Right lung (tissue), 10 donors: Measurements from ENCODE around the gene U2AF1L4. TPM values are rescaled to one million over a fixed set of nuclear protein-coding genes. Genes with fewer than 3 reads are reported as not detected.

Experiments used
- DNase-seq, 2 donors: peaks; one replicate each; pipeline ENCODE4 v3.0.0-alpha.2; 2013
- long read RNA-seq, 8 donors: transcript quantifications; one replicate each; lab custom pipeline, GENCODE V29; 2026
- polyA plus RNA-seq, 5 donors: library from polyadenylated mRNA; unstranded; fragments of 120-200 nt; gene quantifications; one replicate each; pipeline versions ENCODE4 v1.2.1 to v1.2.3, GENCODE V29; 2013; ENCODE audit warnings: inconsistent platforms in 1 of 5, low replicate concordance in 1 of 5; ENCODE audit not compliant: insufficient read length in 5 of 5, insufficient read depth in 1 of 5

U2AF1L4 gene, protein sequence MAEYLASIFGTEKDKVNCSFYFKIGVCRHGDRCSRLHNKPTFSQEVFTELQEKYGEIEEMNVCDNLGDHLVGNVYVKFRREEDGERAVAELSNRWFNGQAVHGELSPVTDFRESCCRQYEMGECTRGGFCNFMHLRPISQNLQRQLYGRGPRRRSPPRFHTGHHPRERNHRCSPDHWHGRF
- polyA plus RNA-seq, result 10 to 100 TPM; 15.1 to 21.7 (median 16.6) TPM
- long read RNA-seq, donor 1, partial matches to known transcripts, result 0 of 2 reads
- long read RNA-seq, donor 1, other reads (novel, unspliced or antisense), result 0 of 2 reads
- long read RNA-seq, donor 2, partial matches to known transcripts, result 0 of 1 reads
- long read RNA-seq, donor 2, other reads (novel, unspliced or antisense), result 0 of 1 reads
- long read RNA-seq, donor 3, partial matches to known transcripts, result 0 of 4 reads
- long read RNA-seq, donor 3, other reads (novel, unspliced or antisense), result 0 of 4 reads
- long read RNA-seq, donor 4, partial matches to known transcripts, result 0 of 1 reads
- long read RNA-seq, donor 4, other reads (novel, unspliced or antisense), result 0 of 1 reads
- long read RNA-seq, donor 5, partial matches to known transcripts, result 0 of 5 reads
- long read RNA-seq, donor 5, other reads (novel, unspliced or antisense), result 0 of 5 reads
- long read RNA-seq, donor 6, partial matches to known transcripts, result 0 of 1 reads
- long read RNA-seq, donor 6, other reads (novel, unspliced or antisense), result 0 of 1 reads
- long read RNA-seq, donor 7, partial matches to known transcripts, result 0 of 1 reads
- long read RNA-seq, donor 7, other reads (novel, unspliced or antisense), result 0 of 1 reads
- long read RNA-seq, donor 8, partial matches to known transcripts, result 0 of 2 reads
- long read RNA-seq, donor 8, other reads (novel, unspliced or antisense), result 0 of 2 reads

GRCh38 chr19:35745328-35746086 lies at the start of gene U2AF1L4, which contains the start of gene PSENEN:
Gene U2AF1L4 (minus strand): TSS chr19:35745418. CDS start chr19:35745391, 27 bp downstream.
Gene PSENEN (plus strand): TSS chr19:35745651. CDS start chr19:35745931, 280 bp downstream.
- peak; percentile 99 to 100 for DNase-seq

DNA sequence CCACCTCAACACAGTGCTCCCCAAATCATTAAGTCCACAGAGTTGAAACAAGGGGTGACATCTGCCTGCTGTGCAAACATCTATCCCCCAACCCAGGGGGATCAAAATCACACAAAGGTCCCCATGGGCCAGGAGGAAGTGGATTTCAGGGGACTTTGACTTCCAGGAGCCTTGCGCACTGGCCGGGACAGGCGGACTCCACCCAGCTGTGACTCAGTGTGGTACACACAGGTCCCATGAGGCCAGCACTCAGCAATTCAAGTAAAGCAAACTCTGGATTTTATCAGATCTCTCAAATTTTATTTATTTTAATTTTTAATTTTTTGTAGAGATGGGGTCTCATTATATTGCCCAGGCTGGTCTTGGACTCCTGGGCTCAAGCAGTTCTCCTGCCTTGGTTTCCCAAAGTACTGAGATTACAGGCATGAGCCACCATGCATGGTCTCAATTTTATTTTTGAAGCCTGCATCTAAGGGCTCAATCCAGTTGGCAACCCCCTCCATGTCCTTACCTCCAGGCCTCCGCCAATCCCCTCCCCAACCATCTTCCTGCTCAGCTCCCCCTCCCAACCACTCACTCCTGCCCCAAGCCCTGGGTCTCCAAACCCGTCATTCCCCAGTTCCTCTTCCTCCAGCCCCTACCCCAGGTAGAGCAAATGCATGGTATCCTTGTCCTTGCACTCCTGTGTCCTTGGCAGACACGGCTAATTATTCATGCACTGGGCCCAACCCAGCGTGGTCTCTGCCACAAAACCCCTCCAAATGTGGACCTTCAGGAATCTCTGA lies 48.4 kb upstream of the U2AF1L4 start:
- DNase-seq, result no peak

GRCh38 chr19:35792888-35793287 lies 47.7 kb upstream of the U2AF1L4 start:
- no peak for DNase-seq

- no peak for DNase-seq
These were observed 47.1 kb upstream of the U2AF1L4 start for GRCh38 chr19:35792312-35792711.

- no peak for DNase-seq
These were observed 46.6 kb upstream of the U2AF1L4 start for GRCh38 chr19:35791814-35792279.

DNA sequence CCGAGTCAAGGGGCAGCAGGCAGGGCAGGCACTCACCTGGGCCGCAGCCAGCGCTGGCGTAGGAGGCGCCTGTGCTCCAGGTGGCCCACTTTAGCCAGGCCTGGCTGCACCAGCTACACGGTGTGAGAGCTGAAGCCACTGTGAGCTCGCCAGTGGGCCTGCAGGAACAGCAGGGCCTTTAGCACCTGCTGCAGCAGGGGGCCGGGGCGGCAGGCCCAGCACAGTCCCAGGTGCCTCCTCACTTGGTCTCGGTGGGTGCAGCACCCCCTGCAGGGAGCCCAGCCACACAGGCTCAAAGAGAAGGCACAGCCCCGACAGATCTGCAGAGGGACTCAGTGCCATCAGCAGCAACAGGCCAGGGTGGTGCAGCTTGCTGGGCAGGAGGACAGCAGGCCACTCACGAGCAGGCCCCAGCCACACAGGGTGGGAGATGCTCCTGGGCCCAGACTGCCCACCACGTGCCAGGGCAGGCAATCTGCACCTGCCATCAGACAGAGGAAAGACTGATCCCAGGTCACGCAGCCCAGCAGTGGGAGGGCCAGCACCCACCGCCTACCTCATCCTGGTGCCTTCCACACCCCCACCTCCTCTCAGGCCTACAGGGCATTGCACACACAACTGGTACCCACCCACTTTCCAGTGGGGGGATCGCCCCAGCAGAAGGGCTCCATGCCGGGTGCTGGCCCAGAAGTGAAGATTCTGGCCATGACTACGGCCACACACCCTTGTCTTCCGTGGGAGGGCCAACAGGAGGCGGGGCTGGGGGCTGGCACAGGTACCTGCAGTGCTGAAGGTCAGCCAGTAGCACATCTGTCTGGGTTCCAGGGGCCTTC lies 46.0 kb upstream of the U2AF1L4 start:
- no peak for DNase-seq

- no peak for DNase-seq
These were observed 45.0 kb upstream of the U2AF1L4 start for GRCh38 chr19:35789978-35790944.

DNA sequence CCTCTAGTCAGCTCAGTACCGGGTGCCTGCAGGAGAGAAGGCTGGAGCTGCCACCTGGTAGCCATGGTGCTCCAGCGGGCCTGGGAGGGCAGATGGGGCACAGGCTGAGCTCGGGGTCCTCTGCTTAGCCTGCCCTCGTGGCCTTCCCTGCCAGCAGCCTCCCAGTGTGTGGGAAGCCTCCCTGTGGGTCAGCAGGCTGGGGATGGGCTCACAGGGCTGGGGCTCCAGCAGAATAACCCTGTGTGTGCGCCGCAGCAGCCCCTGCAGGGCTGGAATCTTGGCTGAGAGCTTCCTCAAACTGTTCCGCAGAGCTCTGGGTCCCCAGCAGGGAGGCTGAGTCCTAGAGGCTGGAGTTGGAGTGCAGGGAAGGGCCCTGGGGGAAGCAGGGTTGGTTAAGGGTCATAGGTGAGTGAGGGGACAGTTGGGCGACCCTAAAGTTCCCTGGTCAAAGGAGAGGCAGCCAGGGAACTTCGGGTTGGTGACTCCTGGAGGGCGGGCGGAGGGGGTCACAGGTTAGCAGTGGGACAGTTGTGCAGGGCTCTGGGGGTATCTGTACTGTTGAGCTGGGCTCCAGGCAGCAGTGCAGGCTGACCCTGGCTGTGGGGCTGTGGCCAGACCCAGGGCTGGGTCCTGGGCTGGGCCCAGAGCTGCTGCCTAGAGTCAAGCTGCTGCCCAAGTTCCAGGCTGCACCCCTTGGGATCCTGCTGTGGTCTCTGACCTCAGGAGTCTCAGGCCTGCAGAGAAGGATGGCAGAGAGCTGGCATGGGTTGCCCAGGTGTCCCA lies 44.2 kb upstream of the U2AF1L4 start:
- DNase-seq, result no peak

DNA sequence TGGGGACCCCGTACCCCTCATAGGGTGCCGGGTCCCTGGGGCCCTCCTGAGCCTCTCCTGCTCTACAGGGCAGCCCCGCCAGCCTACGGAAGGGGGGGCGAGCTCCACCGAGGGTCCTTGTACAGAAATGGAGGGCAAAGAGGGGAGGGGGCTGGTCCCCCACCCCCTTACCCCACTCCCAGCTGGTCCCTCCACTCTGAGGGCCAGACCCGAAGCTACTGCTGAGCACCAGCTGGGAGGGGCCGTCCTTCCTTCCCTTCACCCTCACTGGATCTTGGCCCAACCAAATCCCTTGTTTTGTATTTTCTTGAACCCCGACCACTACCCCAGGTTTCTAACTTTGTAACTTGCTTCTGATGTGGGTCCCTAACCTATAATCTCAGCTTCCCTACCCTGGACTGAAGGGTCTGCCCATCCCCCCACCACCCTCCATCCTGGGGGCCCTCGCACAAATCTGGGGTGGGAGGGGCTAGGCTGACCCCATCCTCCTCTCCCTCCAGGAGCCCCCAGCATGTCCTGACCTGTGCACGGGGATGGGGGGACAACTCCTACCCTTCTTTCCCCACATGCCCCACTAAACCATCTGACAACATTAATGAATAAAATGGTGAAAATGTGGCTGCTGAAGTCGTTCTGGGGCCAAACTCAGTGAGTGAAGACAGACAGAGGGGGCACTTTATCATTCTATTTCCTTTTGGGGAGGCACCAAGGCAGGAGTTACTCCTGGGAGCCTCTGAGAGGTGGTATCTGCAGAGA lies 43.2 kb upstream of the U2AF1L4 start:
- DNase-seq, result no peak

- DNase-seq, result no peak
These were observed 42.1 kb upstream of the U2AF1L4 start for GRCh38 chr19:35787227-35787799.

GRCh38 chr19:35786299-35787160 lies 41.3 kb upstream of the U2AF1L4 start:
- DNase-seq, result no peak

GRCh38 chr19:35785339-35785627 lies 40.1 kb upstream of the U2AF1L4 start:
- DNase-seq, result no peak

DNA sequence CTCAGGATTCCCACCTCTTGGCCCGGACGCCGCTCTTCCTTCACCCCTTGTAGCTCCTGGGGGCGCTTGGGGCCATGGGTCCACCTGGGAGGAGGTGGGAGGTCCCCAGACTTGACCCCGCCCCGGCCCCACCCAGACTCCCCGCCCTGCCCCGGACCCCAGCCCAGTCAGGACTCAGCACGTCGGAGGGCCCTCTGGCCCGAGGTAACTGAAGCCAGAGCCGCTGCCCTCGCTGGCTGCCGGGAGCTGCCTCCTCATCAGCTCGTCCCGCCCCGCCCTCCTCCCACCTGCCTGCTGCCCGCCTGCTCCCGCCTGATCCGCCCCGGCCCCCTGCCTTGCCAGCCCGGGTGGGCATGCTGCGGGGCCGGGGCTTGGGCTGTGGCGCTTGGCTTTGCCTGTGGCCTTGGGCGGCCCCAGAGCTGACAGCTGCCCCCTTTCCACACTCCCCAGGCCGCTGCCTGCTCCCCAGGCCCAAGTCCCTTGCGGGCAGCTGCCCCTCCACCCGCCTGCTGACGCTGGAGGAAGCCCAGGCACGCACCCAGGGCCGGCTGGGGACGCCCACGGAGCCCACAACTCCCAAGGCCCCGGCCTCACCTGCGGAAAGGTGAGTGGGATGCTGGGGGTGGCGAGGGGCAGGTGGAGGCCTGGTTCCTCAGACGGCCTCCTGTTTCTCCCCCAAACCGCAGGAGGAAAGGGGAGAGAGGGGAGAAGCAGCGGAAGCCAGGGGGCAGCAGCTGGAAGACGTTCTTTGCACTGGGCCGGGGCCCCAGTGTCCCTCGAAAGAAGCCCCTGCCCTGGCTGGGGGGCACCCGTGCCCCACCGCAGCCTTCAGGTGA lies 39.5 kb upstream of the U2AF1L4 start:
- DNase-seq, result no peak

DNA sequence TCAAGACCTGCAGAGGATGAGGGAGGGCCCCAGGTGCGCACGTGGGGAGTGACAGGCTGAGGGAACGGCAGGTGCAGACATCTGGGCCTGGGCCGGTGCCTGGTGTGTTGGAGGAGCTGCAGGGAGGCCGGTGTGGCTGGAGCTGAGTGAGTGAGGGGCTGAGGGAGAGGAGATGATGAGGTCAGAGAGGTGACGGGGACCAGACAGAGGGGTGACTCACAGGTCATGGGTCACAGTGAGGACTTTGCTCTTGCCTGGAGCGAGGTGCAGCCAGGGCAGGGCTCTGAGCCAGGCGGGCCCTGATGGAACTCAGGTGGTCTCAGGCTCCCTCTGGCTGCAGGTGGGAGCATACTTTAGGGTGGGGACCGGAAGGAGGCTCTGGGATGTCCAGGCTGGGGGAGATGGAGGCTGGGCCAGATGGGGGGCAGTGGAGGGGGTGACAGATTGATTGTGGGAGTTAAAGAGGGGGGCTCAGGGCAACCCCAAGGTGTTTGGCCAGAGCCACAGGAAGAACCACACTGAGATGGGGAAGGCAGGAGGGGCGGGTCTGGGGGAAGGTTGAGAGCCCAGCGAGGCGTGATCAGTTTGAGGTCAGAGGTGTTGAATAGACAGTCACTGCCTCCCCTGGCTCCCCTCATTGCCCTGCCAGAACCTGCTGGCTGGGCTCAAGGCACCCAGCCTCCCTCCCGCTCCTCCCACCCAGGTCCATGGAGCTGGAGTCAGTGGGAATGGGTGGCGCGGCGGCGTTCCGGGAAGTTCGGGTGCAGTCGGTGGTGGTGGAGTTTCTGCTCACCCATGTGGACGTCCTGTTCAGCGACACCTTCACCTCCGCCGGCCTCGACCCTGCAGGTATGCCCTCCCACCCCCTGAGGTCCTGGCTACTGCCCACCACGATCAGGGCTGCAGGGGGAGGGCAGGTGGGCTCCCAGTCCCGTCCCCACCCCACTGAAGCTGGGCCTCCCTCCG lies 38.5 kb upstream of the U2AF1L4 start:
- no peak for DNase-seq
